ENCODE results near the gene TREML4.

GRCh38 chr6:41201764-41202173 is 26.4 kb upstream of the TREML4 start:
- TF ChIP-seq CTCF (IDR thresholded peaks at IDR 0.05) (no peak), POLR2A (IDR thresholded peaks at IDR 0.05) (no peak)
